HG03571 (cell line): ENCODE data around the gene AADACL4.

Experiments used
- ATAC-seq: cut with Tn5 transposase; IDR thresholded peaks from one replicate; pipeline ENCODE4 v1.9.1; 2021; ENCODE audit not compliant: unreplicated experiment

The AADACL4 gene

DNA sequence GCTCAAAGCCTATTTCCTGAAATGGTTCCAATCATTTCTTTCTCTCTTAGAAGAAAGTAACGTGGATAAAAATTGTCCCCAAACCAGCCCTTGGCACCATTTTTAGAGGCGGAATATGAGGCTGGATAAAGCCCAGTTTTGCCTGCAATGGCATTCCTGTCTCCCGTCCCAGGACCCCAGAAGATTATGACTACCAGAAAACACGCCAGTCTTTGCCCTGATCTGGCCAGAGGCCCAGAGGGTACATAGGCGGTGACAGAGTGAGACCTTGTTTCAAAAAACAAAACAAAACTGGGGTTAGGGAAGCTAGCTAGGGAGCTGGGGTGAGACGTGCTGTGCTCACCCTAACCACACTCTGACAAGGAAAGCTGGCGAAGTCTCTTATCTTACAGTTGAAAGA is at the start of gene AADACL4:
Gene AADACL4 (plus strand): TSS at position 301 of the 400 bp plus-strand sequence. CDS start 462 bp downstream, outside the sequence.
- no peak for ATAC-seq

DNA sequence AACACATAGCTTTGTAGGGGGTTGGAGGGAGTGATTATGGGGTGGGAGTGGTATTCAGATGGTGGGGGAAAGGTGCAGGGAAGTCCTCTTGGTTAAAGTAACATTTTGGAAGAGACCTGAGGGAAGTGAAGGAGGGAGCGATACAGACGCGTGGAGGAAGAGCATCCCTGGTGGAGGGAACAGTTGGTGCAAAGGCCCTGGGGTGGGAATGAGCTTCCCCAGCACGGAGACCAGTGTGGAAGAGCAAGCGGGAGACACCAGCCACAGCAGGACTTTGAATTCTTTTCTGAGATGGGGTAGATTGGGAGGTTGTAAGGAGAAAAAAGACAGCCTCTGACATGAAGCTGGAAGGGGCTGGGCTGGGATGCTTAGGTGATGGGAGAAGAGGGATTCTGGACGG is 49.4 kb upstream of the AADACL4 start:
- no peak for ATAC-seq

DNA sequence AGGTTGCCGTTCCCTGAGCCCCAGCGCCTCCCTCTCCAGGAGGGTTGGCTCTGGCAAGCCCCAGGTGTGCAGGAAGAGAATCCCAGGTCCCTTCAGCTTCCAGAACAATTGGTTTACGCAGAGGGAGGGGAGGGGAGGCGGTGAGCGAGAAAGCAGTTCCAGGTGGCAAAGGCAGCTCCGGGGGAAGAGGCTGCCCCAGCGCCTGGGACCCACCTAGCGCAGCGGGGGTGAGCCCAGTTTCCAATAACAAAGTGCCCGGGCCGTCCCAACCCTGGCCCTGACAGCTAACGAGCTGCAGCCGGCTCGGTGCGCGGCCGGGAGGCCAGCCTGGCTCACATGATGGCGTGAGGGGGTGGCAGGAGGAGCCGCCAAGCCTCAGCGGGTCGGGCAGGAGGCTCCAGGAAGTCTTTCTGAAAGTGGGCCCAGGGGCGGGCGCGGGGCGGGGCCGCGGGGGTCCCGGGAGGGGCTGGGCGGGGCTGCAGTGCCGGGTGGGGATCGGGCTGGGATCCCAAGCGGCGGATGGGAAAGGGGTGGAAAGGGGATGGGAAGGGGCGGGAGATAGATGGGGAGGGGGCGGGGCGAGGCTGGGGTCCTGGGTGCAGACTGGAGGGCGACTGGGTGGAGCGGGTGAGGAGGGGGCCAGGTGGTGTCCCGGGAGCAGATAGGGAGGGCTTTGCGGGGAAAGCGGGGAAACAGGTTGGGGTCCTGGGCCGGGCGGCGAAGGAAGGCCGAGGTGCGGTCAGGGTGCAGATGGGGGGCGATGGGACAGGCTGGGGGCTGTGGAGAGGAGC is 48.7 kb upstream of the AADACL4 start:
- ATAC-seq: no peak

DNA sequence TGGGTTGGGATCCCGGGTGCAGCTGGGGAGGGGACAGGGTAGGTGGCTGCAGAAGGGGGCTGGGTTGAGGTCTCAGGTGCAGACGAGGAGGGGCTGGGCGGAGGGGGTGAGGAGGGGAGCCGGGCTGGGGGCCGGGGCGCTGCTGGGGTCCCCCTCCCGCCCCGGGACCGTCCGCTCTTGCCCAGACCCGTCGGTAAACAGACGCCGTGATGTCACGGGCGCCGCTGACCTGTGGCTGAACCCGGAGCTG is 48.2 kb upstream of the AADACL4 start:
- no peak for ATAC-seq

DNA sequence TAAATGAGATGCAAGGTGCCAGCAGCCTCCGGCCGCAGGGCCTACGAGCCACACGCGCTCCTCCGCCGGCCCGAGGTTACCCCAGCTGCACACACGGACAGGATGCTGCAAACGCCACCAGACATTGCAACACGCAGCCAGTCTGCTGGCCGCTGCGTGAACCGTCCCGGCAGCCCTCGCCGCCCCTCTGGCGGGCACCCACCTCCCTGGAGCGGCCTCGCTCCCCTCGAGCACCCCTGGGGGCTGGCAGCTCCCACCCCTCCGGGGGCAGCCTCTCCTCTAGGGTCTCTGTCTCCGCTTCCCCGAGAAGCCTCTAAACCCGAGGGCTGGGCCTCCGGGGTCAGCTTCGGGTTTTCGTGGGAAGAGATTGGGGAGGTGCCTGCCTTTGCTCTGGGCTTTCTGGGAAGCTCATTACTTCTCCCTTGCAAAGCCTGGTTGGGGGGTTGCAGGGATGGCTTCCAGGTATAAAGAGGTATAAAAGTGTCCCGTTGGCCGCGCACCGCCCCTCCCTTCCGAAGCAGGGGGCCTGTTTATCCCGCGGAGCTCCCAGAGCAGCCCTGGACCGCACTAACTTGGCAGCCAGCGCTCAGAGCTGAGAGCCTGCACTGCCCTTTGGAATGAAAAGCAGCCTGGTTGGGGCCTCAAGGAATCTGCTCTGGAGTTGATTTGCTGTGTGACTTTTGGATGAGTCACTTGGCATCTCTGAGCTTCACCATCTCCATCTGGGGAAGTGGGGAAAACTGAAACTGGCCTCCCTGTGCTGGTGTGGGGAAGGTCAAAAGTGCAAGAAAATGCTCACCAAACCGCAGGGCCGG is 47.7 kb upstream of the AADACL4 start:
- no peak for ATAC-seq

DNA sequence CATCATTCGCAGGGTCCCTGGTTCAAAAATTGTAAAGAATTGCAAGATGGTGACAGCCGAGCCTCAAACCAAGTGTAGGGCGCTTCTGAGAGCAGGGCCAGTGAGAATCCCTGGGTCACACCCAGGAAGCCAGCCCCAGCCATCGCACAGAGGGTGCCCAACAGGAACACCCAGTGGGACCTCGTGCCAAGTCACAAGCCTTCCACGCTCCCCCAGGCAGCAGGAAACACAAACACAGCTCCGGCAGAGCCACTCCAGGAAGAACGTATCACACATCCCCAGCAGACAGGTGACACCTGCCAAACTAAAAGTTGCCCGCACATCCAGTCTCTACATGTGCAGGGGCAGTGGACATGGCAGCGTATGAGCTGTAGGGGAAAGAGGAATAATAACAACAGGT is 46.1 kb upstream of the AADACL4 start:
- ATAC-seq: no peak

DNA sequence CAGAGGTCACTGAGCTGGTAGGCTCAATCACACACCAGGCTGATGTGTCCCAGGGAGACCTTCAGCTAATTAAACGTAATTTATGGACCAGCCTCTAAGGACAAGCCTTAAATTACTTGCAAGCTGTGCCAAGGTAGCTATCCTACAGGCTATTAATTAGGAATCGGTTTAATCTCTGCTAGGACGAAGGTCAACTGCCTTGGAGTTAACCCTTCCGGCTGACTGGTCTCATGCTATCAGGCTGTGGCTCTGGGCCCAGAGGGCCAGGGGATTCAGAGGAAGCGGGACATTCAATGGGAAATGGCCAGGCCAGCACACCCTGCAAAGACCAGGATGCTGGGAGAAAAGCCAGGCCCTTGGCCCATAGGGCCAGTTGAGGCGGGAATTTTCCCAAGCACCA is 44.9 kb upstream of the AADACL4 start:
- no peak for ATAC-seq

DNA sequence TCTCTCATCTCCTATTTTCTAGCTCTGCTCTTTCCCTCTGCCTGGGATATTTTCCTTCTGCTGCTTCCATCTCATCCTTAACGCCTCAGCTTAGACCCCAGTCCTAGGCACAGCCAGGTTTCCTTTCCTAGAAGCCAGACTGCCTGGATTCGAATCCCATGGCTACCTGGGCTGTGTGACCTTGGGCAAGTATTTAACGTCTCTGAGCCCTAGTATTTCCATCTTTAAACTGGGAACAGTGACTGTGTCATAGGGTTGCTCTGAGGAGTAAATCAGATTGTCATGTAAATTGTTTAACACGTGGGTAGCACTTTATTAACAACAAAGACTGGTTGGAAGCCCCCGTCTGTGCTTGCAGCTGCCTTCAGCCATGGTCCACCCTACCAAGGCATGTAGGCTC is 44.2 kb upstream of the AADACL4 start:
- no peak for ATAC-seq

DNA sequence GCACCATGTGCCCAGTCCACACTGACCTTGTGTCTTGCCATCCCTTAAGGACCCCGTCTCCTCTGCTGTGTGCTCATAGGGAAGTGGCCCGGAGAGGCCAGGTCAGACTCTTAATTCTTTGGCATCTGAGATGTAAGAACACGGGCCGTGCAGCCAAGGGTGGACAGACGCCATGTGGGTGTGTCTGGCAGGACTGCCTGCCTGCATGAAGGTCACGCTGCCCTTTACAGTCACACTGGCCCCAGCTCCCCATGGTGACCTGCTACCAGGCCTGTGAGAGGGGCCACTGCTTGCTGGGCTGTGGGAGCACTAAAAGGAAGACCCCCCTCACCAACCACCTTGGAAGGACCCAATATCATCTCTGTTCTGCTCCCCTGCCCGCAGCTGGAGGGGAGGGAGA is 43.5 kb upstream of the AADACL4 start:
- ATAC-seq: no peak

DNA sequence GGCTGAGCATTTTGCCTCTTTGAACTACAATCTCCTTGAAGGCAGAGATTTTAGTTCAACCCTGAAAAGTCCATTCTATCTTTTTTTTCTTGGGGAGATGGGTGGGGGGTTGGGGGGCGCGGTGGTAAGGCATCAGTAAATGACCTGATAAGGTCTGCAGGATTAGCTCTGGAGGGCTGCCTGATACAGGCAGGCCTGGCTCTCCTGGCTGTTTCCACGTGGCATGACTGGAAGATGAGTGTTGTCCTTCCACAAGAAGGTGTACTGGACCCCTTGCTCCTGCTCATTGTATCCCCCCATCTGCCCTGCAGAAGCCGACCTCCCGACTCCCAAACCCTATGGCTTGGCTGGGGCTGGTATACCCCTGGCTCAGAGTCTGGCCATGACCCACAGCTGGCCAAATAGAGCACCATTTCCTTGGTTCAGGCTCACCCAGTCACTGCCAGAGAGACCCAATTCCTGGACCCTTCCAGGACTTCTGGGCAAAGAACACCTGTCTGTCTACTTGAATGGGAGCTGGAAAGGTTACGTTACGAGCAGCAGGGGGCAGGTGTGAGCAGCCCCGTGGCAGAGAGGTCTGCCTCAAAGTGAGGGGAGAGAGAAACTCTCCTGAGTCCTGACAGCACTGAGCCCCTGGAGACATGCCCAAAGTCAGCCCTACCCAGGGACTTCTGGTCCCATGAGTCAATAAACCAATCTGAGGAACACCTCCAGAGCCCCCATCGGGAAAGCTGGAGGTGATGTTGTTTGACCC is 42.8 kb upstream of the AADACL4 start:
- no peak for ATAC-seq

DNA sequence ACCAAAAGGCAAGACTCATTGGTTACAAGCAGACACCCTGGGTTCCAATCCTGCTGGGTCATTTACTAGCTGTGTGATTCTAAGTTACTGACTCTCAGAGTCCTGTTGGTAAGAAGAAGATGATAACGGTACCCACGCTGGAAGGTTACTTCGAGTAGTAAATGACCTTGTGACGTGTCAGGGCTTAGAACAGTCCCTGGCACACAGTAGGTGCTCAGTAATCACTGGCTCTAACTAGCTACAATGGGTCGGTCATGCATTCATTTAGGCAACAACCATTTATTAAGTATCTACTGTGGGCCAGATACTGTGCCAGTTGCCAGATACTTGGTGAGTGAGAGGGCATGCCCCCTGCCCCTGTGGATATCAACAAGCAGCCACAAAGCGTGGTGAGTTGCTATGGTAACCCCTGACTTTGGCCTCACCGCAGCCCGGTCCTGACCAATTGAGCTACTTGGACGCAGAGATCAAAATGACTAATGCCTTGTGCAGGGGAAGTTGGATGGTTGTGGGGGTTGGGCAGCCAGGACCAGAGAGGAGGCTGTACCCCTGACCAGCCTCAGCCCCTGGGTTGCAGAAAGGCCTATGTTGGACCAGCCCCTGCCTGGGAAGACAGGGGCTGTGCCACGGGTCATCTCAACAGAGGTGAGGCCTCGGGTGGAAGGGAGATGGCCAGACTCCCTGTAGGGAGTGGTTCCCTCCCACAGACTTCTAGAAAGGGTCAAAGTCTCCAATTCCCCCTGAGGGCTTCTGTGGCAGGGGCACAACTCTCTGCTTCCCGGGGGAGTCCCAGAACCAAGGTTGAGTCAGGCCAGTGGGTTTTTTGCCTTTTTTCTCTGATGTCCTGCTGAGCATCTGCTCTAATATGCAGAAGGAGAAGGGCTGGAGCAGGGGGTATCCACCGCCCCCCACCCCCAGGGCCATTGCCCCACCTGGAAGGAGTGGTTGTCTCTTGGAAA is 41.9 kb upstream of the AADACL4 start:
- no peak for ATAC-seq

DNA sequence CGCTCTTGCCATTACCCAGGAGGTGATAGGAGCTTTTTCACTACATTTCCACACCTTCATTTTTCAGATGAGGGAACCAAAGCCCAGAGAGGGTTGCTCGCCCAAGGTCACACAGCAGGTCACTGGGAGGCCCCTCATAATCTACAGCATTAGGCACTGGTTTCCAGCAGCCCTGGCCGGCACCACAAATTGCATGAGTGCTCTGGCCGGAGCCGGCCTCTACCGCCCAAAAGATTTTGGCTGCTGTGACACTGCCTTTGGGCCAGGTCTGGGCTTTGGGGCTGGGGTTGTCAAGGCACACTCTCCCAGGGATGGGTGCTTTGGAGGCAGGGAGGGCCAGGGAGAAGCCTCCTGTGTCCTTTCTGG is 41.2 kb upstream of the AADACL4 start:
- no peak for ATAC-seq

DNA sequence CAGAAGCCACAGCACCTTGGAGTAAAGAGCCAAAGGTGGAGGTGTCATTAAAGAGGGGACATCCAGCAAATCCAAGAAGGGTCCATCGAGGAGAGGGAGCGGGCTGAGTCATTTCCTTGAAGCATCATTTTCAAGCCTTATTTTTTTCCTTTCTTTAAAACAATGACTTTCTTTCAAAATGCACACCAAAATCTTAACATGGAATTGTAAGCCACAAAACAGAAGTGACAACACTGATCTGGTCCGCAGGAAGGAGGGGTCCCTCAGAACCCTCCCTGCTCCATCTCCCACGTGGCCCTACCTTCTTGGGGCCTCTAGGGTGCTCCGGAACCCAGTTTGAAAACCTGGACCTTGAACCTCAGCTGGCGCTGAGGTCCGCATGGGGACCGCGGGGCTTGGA is 40.7 kb upstream of the AADACL4 start:
- no peak for ATAC-seq

DNA sequence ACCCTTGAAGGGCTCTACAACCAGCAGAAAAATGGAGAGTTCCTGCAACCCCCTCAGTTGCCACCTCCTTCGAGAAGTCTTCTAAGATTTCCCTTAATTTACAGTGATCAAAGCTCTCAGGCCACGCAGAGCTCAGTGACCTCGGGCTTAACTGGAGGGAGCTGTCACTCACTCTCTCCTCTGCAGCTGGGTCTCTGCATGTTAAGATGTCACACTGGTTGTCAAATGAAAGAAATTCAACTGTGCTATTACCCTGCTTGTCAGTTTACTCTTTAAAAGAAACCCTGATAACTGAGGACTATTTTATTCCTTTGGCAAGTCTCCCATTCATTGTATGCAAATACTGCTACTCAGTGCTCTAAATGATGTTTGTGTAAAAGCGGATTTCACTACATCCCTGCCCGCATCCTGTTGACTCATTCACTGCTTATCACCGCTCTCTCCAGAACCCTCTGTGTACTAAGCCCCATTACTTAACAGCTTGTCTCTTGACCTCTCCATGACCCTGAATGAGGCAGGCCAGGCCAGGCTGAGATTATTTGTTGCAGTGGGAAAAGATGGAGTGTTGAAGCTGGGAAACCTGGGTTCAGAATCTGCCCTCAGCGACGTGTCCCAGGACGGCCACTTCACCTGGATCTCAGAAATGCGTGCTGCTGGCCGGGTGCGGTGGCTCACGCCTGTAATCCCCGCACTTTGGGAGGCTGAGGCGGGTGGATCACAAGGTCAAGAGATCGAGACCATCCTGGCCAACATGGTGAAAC is 39.6 kb upstream of the AADACL4 start:
- no peak for ATAC-seq

DNA sequence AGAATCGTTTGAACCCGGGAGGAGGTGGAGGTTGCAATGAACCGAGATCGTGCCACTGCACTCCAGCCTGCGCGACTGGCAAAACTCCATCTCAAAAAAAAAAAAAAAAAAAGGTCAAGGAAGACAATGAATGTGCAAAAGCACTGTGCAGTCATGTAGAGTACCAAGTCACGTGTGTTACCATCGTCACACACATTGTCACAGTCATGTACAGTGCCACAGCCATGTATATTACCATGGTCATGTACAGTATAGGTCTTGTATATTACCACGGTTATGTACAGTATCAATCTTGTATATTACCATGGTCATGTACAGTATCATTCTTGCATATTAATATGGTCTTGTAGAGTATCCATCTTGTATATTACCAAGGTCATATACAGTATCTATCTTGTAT is 38.9 kb upstream of the AADACL4 start:
- ATAC-seq: no peak

DNA sequence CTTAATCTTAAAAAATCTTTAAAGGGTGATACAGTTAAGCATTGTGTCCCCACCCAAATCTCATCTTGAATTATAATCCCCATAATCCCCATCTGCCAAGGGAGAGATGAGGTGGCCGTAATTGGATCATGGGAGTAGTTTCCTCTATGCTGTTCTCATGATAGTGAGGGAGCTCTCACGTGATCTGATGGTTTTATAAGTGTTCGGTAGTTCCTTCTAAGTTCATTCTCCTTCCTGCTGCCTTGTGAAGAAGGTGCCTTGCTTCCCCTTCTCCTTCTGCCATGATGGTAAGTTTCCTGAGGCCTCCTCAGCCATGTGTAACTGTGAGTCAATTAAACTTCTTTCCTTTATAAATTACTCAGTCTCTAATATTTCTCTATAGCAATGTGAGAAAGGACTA is 36.6 kb upstream of the AADACL4 start:
- no peak for ATAC-seq

DNA sequence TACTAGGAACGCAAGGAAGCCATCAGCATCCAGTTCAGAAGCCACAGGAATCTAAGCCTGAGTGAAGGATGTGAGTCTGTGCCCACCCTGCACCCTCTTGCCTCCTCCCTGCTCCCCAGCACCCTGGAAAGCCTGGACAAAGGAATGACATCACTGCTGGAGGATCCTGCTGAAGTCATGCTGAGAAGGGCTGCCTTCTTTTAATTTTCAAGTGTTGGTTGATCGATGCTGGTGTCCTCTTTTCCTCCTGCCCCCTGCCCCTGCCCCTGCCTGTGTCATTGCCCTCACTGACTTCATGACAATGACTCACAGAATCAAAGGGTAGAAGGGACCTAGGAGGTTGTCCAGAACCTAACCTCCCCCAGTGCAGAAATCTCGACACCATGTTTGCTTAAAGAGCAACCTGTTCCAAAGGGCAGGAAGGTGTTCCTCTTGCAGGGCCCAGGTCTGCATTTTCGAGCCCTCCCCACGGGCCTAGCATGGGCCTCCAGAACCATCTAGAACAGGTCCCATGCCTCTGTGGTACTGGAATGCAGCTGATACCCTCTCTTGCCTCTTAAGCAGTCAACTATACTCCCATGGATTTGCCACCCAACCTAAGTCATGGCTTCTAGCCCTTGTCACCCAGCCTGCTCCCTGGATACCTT is 35.5 kb upstream of the AADACL4 start:
- ATAC-seq: no peak

DNA sequence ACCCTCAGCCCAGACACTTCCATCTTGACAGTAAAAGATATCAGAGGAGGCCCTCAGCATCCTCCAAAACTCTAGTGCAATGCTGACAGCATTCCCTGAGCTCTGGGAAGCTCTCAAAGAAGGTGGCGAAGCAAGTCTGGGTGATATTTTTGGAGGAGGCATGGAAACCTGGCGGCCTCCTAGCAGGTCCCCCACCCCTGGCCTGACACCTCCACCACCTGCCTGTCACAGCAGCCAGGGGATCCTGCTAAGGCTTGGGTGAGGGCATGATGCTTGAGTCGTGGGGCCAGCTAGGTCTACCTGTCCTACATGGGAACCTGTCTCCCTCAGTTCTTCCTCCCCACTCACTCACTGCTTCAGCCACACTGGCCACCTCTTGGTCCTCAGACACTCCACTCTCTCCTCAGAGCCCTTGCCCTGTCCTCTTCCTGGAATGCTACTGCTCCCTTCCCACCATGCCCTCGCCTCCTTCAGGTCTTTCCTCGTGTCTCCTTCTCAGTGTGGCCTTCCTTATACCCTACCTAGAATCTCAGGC is 34.3 kb upstream of the AADACL4 start:
- ATAC-seq: no peak

DNA sequence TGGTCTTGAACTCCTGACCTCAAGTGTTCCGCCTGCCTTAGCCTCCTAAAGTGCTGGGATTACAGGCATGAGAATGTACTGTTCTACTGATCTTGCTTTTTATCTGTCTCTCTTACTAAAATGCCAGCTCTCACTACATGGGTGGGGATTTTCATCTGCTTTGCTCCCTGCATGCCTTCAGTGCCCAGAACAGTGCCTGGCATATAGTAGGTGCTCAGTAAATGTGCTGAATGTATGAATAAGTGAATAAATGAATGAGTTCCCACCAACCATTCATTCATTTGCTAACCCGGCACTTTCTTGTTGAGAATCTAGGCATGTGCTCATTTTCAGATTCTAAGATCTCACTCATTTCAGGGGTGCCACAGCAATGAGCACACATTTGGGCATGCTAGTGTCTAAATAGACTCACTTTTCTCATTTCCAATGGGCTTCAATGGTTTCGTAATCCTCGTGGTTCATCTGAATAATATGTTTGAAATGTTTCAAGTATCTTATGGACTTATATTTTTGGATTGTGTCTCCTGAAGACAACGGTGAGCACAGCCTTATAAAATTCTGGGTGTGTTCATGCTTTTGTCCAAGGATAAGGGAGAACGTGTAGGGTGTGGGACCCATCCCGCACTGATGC is 33.5 kb upstream of the AADACL4 start:
- no peak for ATAC-seq
